Endothelial cell of umbilical vein (primary cell): ENCODE results near the gene RBM26. TPM values are rescaled to one million over a fixed set of nuclear protein-coding genes. Genes with fewer than 3 reads are reported as not detected.

ENCODE experiments used
- BruUV-seq: library from RNA; stranded (reverse); fragments of 400-500 nt; replicated peaks from 2 replicates; lab custom pipeline; 2021; lab: Mats Ljungman, UMichigan
- CTCF ChIA-PET: fragments of 300-600, 350-600 bp; sonication (Branson Sonifier 250); formaldehyde crosslinking; loops from one replicate; lab custom pipeline; 2021; ENCODE audit warnings: antibody characterized with exemption, inconsistent platforms; lab: Charles Lee
- POLR2A ChIA-PET: fragments of 300-600, 350-600 bp; sonication (Branson Sonifier 250); formaldehyde crosslinking; loops from one replicate; lab custom pipeline; 2021; ENCODE audit warnings: antibody characterized with exemption, inconsistent platforms; lab: Charles Lee
- DNase-seq: peaks from one replicate; pipeline ENCODE4 v3.0.0-alpha.2; 2011; ENCODE audit warnings: low read depth, low spot score
- FAIRE-seq: peaks from 2 replicates; lab custom pipeline; 2011; peaks lifted over from hg19 to GRCh38; lab: Jason Lieb, UNC
- H2AFZ ChIP-seq: 2 replicates; pipeline ENCODE4 v1.6.0; 2012; ENCODE audit warnings: low read depth, low read length, control low read depth, inconsistent platforms
- H3K27ac ChIP-seq: 2 replicates; pipeline ENCODE4 v1.5.1; 2011; ENCODE audit warnings: low read depth, mild to moderate bottlenecking, control low read depth, low read length, moderate library complexity; ENCODE audit not compliant: insufficient read depth
- H3K27me3 ChIP-seq, 2 experiments: 2 replicates each; pipeline versions ENCODE4 v1.6.0 to v1.6.1; 2011; ENCODE audit warnings: low read length in 2 of 2, mixed read lengths in 1 of 2; ENCODE audit not compliant: control insufficient read depth in 2 of 2, insufficient read depth in 2 of 2
- H3K36me3 ChIP-seq, 2 experiments: 2 replicates in 1 of 2; 3 replicates in 1 of 2; pipeline ENCODE4 v1.5.1; 2011; ENCODE audit warnings: low read length in 2 of 2, mild to moderate bottlenecking in 1 of 2, moderate library complexity in 1 of 2; ENCODE audit not compliant: control insufficient read depth in 2 of 2, insufficient read depth in 2 of 2; ENCODE audit errors: extremely low read depth in 1 of 2
- H3K4me1 ChIP-seq: 3 replicates; pipeline ENCODE4 v1.5.1; 2011; ENCODE audit warnings: mild to moderate bottlenecking, low read length; ENCODE audit not compliant: control insufficient read depth, insufficient read depth; ENCODE audit errors: extremely low read depth
- H3K4me2 ChIP-seq: 2 replicates; pipeline ENCODE4 v1.6.1; 2011; ENCODE audit warnings: low read length, control low read depth, mixed read lengths; ENCODE audit not compliant: insufficient read depth
- H3K4me3 ChIP-seq, 3 experiments: fragments of 200-600 bp in 1 of 3; sonication (generic), shearing (Covaris generic) in 1 of 3; replicated peaks in 1 of 3; 2 replicates each; pipeline ENCODE4 v1.5.1; 2011 to 2016; ENCODE audit warnings: control low read depth in 3 of 3, low read length in 3 of 3, mild to moderate bottlenecking in 2 of 3, inconsistent platforms in 1 of 3, low read depth in 1 of 3, moderate library complexity in 1 of 3; ENCODE audit not compliant: insufficient read depth in 1 of 3
- H3K79me2 ChIP-seq: 2 replicates; pipeline ENCODE4 v1.6.0; 2012; ENCODE audit warnings: low read length, inconsistent platforms; ENCODE audit not compliant: control insufficient read depth, insufficient read depth
- H3K9ac ChIP-seq: replicated peaks from 2 replicates; pipeline ENCODE3; 2011; ENCODE audit warnings: low read length, control low read depth; ENCODE audit not compliant: insufficient read depth; ENCODE audit errors: extremely low read depth
- H3K9me1 ChIP-seq: replicated peaks from 3 replicates; pipeline ENCODE4 v1.6.0; 2011; ENCODE audit warnings: mild to moderate bottlenecking, low read length; ENCODE audit not compliant: control insufficient read depth, insufficient read depth; ENCODE audit errors: extremely low read depth
- H3K9me3 ChIP-seq: replicated peaks from 2 replicates; pipeline ENCODE4 v1.5.1; 2012; ENCODE audit warnings: low read length, inconsistent platforms; ENCODE audit not compliant: control insufficient read depth, insufficient read depth
- H4K20me1 ChIP-seq: replicated peaks from 2 replicates; pipeline ENCODE3; 2011; ENCODE audit warnings: mild to moderate bottlenecking, low read length; ENCODE audit not compliant: control insufficient read depth, insufficient read depth; ENCODE audit errors: extremely low read depth
- CTCF ChIP-seq, 2 donors: IDR thresholded peaks; 1 replicate in 1 of 2; 2 replicates in 1 of 2; pipeline ENCODE4 v1.5.1; 2011; ENCODE audit warnings: low read length in 2 of 2, mild to moderate bottlenecking in 2 of 2, moderate library complexity in 2 of 2, control low read depth in 1 of 2, inconsistent platforms in 1 of 2, low read depth in 1 of 2; ENCODE audit not compliant: insufficient read depth in 1 of 2; ENCODE audit errors: extremely low read depth in 1 of 2
- EZH2 ChIP-seq: IDR thresholded peaks from 2 replicates; pipeline ENCODE4 v1.6.1; 2012; ENCODE audit warnings: borderline replicate concordance, low read depth, mild to moderate bottlenecking, moderate library complexity, low read length, inconsistent platforms; ENCODE audit not compliant: severe bottlenecking
- GATA2 ChIP-seq: IDR thresholded peaks from 2 replicates; pipeline ENCODE4 v1.7.0; 2011; ENCODE audit warnings: low read depth, mild to moderate bottlenecking, moderate library complexity, mixed read lengths, low read length; ENCODE audit not compliant: insufficient read length, insufficient read depth
- MAX ChIP-seq: IDR thresholded peaks from 2 replicates; pipeline ENCODE4 v1.6.1; 2011; ENCODE audit not compliant: insufficient read depth, insufficient read length
- POLR2A ChIP-seq: IDR thresholded peaks from 2 replicates; pipeline ENCODE4 v1.6.1; 2012; ENCODE audit warnings: low read depth, mild to moderate bottlenecking, control low read depth, low read length
- dilution Hi-C: fragments of 300-500 bp; cut with MboI; formaldehyde crosslinking; loops from one replicate; pipeline ENCODE4 v1.15.0; 2019; ENCODE audit warnings: low sequenced_read_pairs; ENCODE audit not compliant: extremely low pct_ligation_motif_present
- intact Hi-C: fragments of 100-400 bp; cut with micrococcal nuclease; formaldehyde crosslinking; loops from one replicate; pipeline ENCODE4 v1.10.0; 2022
- polyA plus RNA-seq, 4 experiments: library from polyadenylated mRNA; depleted of rRNA in 3 of 4; stranded (reverse) in 3 of 4; unstranded in 1 of 4; fragments of >200 nt; gene quantifications; 2 replicates each; pipeline versions ENCODE4 v1.2.1 to v1.2.3, GENCODE V29; 2011 to 2012; ENCODE audit warnings: missing spikeins in 1 of 4
- total RNA-seq: library from RNA; stranded (reverse); gene quantifications from 2 replicates; pipeline ENCODE4 v1.2.3, GENCODE V29; 2021

The RBM26 gene
- total and polyA plus RNA-seq, 2 donors (not counting 3 experiments of a cell fraction or from before 2014, with no cell fraction given), result 14.8 to 54.3 TPM

- H3K4me3 ChIP-seq, result no peak overlapping the region
- H3K27me3 ChIP-seq, result no peaks in the 10 kb centered on the region
- dilution Hi-C loops, result no loop called here
- H4K20me1 ChIP-seq, result peaks cover 16% of the 10 kb centered on the region
- no peak overlapping the region for H3K27ac ChIP-seq
- ChIA-PET CTCF (no interaction called here), POLR2A (no interaction called here)
- H3K79me2 ChIP-seq, result peaks cover 89% of the 10 kb centered on the region
- H3K36me3 ChIP-seq, result peaks cover 2 to 3% of the 10 kb centered on the region in 2 experiments
- no peaks in the 10 kb centered on the region for H3K9me1 ChIP-seq
- no peak for TF ChIP-seq EZH2
- TF ChIP-seq MAX, result no peak
- TF ChIP-seq POLR2A, result no peak
- TF ChIP-seq GATA2, result no peak
- no peak for TF ChIP-seq CTCF (IDR thresholded peaks at IDR 0.05; ENCODE audit: extremely low read depth in 1 of 2, insufficient read depth in 1 of 2, low read depth in 1 of 2, low read length in 2 of 2)
- no TSS peak for BruUV-seq
- H3K9me3 ChIP-seq, result no peaks in the 10 kb centered on the region
- H2AFZ ChIP-seq, result no peak overlapping the region
- DNase-seq (no peak), FAIRE-seq (no peak)
- H3K4me1 ChIP-seq, result peaks cover 20% of the 10 kb centered on the region
- H3K4me2 ChIP-seq, result no peak overlapping the region
- no peak overlapping the region for H3K9ac ChIP-seq
- intact Hi-C loops, result no loop called here
These were observed 10.2 kb downstream of the RBM26 start for GRCh38 chr13:79395881-79396280.
